ENCODE data around the gene SPSB1. TPM values are rescaled to one million over a fixed set of nuclear protein-coding genes. Genes with fewer than 3 reads are reported as not detected.

Gene SPSB1
- total RNA-seq, 2 donors from 2014 or later: 7.7 to 9.2 TPM

GRCh38 chr1:9316080-9316444 is 23.4 kb downstream of the SPSB1 start:
- H3K27ac Mint-ChIP-seq: peak overlapping the region; percentile 83
- ATAC-seq (no peak), DNase-seq (no peak)
- no peaks in the 10 kb centered on the region for H3K9me3 ChIP-seq (ENCODE audit: control insufficient read depth, low read length, poor library complexity, severe bottlenecking)
- peaks cover 25% of the 10 kb centered on the region for H3K4me1 Mint-ChIP-seq
- no peaks in the 10 kb centered on the region for H3K27me3 Mint-ChIP-seq
- H3K36me3 Mint-ChIP-seq (ENCODE audit: low read depth): no peaks in the 10 kb centered on the region
- H3K4me3 Mint-ChIP-seq: peak overlapping the region; percentile 69

GRCh38 chr1:9316512-9316911 is 23.8 kb downstream of the SPSB1 start:
- no peaks in the 10 kb centered on the region for H3K9me3 ChIP-seq (ENCODE audit: control insufficient read depth, low read length, poor library complexity, severe bottlenecking)
- Mint-ChIP-seq H3K36me3 (ENCODE audit: low read depth) (no peaks in the 10 kb centered on the region), H3K4me1 (peaks cover 26% of the 10 kb centered on the region), H3K4me3 (no peak overlapping the region), H3K27me3 (no peaks in the 10 kb centered on the region), H3K27ac (no peak overlapping the region)
- no peak for DNase-seq
- ATAC-seq: no peak

GRCh38 chr1:9317072-9317471 is 24.4 kb downstream of the SPSB1 start:
- Mint-ChIP-seq H3K27me3 (no peaks in the 10 kb centered on the region), H3K36me3 (ENCODE audit: low read depth) (no peaks in the 10 kb centered on the region), H3K4me1 (peaks cover 29% of the 10 kb centered on the region), H3K27ac (no peak overlapping the region), H3K4me3 (no peak overlapping the region)
- ATAC-seq: no peak
- DNase-seq: no peak
- H3K9me3 ChIP-seq (ENCODE audit: control insufficient read depth, low read length, poor library complexity, severe bottlenecking): no peaks in the 10 kb centered on the region

- ATAC-seq: no peak
- H3K27me3 Mint-ChIP-seq: no peaks in the 10 kb centered on the region
- no peak overlapping the region for H3K4me3 Mint-ChIP-seq
- peaks cover 29% of the 10 kb centered on the region for H3K4me1 Mint-ChIP-seq
- no peak overlapping the region for H3K27ac Mint-ChIP-seq
- DNase-seq: no peak
- no peaks in the 10 kb centered on the region for H3K9me3 ChIP-seq (ENCODE audit: control insufficient read depth, low read length, poor library complexity, severe bottlenecking)
- no peaks in the 10 kb centered on the region for H3K36me3 Mint-ChIP-seq (ENCODE audit: low read depth)
Measured at GRCh38 chr1:9317591-9318417, 25.1 kb downstream of the SPSB1 start.

- ATAC-seq (no peak), DNase-seq (no peak)
- H3K4me1 Mint-ChIP-seq: peaks cover 29% of the 10 kb centered on the region
- H3K9me3 ChIP-seq (ENCODE audit: control insufficient read depth, low read length, poor library complexity, severe bottlenecking): no peaks in the 10 kb centered on the region
- no peaks in the 10 kb centered on the region for H3K36me3 Mint-ChIP-seq (ENCODE audit: low read depth)
- no peak overlapping the region for H3K27ac Mint-ChIP-seq
- H3K4me3 Mint-ChIP-seq: no peak overlapping the region
- H3K27me3 Mint-ChIP-seq: no peaks in the 10 kb centered on the region
Measured at GRCh38 chr1:9319208-9319788, 26.6 kb downstream of the SPSB1 start.

GRCh38 chr1:9319789-9320519 is 27.3 kb downstream of the SPSB1 start:
- Mint-ChIP-seq H3K27me3 (no peaks in the 10 kb centered on the region), H3K27ac (no peak overlapping the region), H3K36me3 (ENCODE audit: low read depth) (no peaks in the 10 kb centered on the region), H3K4me3 (no peak overlapping the region), H3K4me1 (peaks cover 25% of the 10 kb centered on the region)
- H3K9me3 ChIP-seq (ENCODE audit: control insufficient read depth, low read length, poor library complexity, severe bottlenecking): no peaks in the 10 kb centered on the region
- DNase-seq: no peak
- ATAC-seq: no peak

GRCh38 chr1:9320520-9321479 is 28.1 kb downstream of the SPSB1 start:
- H3K4me3 Mint-ChIP-seq: no peak overlapping the region

GRCh38 chr1:9321480-9321849 is 28.8 kb downstream of the SPSB1 start:
- no peak overlapping the region for H3K27ac Mint-ChIP-seq
- no peak overlapping the region for H3K4me3 Mint-ChIP-seq
- peaks cover 18% of the 10 kb centered on the region for H3K4me1 Mint-ChIP-seq
- no peaks in the 10 kb centered on the region for H3K27me3 Mint-ChIP-seq
- no peak for ATAC-seq
- H3K36me3 Mint-ChIP-seq (ENCODE audit: low read depth): no peaks in the 10 kb centered on the region
- DNase-seq: no peak
- H3K9me3 ChIP-seq (ENCODE audit: control insufficient read depth, low read length, poor library complexity, severe bottlenecking): no peaks in the 10 kb centered on the region

More at GRCh38 chr1:9320520-9321479, 28.1 kb downstream of the SPSB1 start:
- ATAC-seq: no peak
- H3K9me3 ChIP-seq (ENCODE audit: control insufficient read depth, low read length, poor library complexity, severe bottlenecking): no peaks in the 10 kb centered on the region
- Mint-ChIP-seq H3K4me1 (peaks cover 18% of the 10 kb centered on the region), H3K27me3 (no peaks in the 10 kb centered on the region), H3K27ac (no peak overlapping the region), H3K36me3 (ENCODE audit: low read depth) (no peaks in the 10 kb centered on the region)
- no peak for DNase-seq

GRCh38 chr1:9321986-9322660 is 29.4 kb downstream of the SPSB1 start:
- H3K9me3 ChIP-seq (ENCODE audit: control insufficient read depth, low read length, poor library complexity, severe bottlenecking): no peaks in the 10 kb centered on the region
- ATAC-seq (no peak), DNase-seq (no peak)
- Mint-ChIP-seq H3K4me1 (peaks cover 17% of the 10 kb centered on the region), H3K27ac (no peak overlapping the region), H3K36me3 (ENCODE audit: low read depth) (no peaks in the 10 kb centered on the region), H3K4me3 (no peak overlapping the region), H3K27me3 (no peaks in the 10 kb centered on the region)

- H3K27ac Mint-ChIP-seq: no peak overlapping the region
- H3K36me3 Mint-ChIP-seq (ENCODE audit: low read depth): no peaks in the 10 kb centered on the region
Measured at GRCh38 chr1:9322661-9323244, 30.1 kb downstream of the SPSB1 start.

GRCh38 chr1:9324246-9325096 is 31.8 kb downstream of the SPSB1 start:
- Mint-ChIP-seq H3K4me3 (no peak overlapping the region), H3K36me3 (ENCODE audit: low read depth) (no peaks in the 10 kb centered on the region), H3K27ac (no peak overlapping the region), H3K27me3 (no peaks in the 10 kb centered on the region), H3K4me1 (peaks cover 15% of the 10 kb centered on the region)
- no peaks in the 10 kb centered on the region for H3K9me3 ChIP-seq (ENCODE audit: control insufficient read depth, low read length, poor library complexity, severe bottlenecking)
- DNase-seq (no peak), ATAC-seq (no peak)

More at GRCh38 chr1:9322661-9323244, 30.1 kb downstream of the SPSB1 start:
- Mint-ChIP-seq H3K4me1 (peaks cover 18% of the 10 kb centered on the region), H3K4me3 (no peak overlapping the region), H3K27me3 (no peaks in the 10 kb centered on the region)
- no peaks in the 10 kb centered on the region for H3K9me3 ChIP-seq (ENCODE audit: control insufficient read depth, low read length, poor library complexity, severe bottlenecking)
- ATAC-seq (no peak), DNase-seq (no peak)
